Lower leg skin (tissue), 3 donors: ENCODE results near the gene EEF2KMT.
"Not testable (repeated sequence)": the region's sequence is repeated elsewhere in the genome, so short reads cannot be mapped to it uniquely, and the experiment has no call there.

Source experiments
- POLR2A ChIP-seq, 2 donors: fragments of 450-650 bp; IDR thresholded peaks; one replicate each; pipeline ENCODE4 v1.6.1; 2016 to 2017; ENCODE audit warnings: antibody characterized with exemption in 2 of 2, mild to moderate bottlenecking in 1 of 2, moderate library complexity in 1 of 2
- TF ChIP-seq, protein P1 (sequence below), 3 donors: fragments of 450-650 bp; IDR thresholded peaks; one replicate each; pipeline ENCODE4 v1.5.1; 2016; ENCODE audit warnings: antibody characterized with exemption in 3 of 3, mild to moderate bottlenecking in 3 of 3, moderate library complexity in 2 of 3

DNA sequence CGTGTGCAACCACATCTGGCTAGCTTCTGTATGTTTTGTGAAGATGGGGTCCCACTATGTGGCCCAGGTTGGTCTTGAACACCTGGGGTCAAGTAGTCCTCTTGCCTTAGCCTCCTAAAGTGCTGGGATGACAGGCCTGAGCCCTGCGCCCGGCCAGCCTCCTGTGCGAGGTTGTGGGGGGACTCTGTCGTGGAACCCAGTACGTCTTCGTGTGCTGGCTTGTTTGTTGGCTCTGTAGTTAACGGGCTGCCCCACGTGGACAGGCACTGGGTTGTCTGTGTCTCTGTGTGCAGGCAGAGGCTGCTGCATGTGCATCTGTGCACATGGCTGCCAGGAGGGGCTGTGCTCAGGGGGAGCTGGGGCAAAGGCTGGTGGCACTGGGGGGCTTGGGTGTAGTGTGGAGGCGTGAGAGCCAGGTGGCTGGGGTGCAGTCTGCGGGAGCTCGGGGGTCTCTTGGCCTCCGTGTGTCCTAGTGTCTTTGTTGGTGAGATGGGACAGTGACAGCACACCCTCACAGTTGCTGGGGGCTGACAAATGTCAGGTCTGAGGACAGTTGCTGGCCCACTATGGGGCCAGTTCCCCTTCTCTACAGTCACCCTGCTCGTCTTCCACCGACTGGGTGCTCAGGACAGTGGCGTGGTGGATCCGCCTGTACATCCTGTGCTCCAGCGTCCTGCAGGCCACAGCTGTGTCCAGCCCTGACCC, 9.4 kb downstream of the EEF2KMT start:
- TF ChIP-seq, protein P1, sequence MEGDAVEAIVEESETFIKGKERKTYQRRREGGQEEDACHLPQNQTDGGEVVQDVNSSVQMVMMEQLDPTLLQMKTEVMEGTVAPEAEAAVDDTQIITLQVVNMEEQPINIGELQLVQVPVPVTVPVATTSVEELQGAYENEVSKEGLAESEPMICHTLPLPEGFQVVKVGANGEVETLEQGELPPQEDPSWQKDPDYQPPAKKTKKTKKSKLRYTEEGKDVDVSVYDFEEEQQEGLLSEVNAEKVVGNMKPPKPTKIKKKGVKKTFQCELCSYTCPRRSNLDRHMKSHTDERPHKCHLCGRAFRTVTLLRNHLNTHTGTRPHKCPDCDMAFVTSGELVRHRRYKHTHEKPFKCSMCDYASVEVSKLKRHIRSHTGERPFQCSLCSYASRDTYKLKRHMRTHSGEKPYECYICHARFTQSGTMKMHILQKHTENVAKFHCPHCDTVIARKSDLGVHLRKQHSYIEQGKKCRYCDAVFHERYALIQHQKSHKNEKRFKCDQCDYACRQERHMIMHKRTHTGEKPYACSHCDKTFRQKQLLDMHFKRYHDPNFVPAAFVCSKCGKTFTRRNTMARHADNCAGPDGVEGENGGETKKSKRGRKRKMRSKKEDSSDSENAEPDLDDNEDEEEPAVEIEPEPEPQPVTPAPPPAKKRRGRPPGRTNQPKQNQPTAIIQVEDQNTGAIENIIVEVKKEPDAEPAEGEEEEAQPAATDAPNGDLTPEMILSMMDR (IDR thresholded peaks at IDR 0.05), result not testable (repeated sequence)
- TF ChIP-seq POLR2A (IDR thresholded peaks at IDR 0.05), result not testable (repeated sequence)
